Ovary (tissue), 9 donors: Measurements from ENCODE around the gene TMEM132D. TPM values are rescaled to one million over a fixed set of nuclear protein-coding genes. Genes with fewer than 3 reads are reported as not detected.

Experiments
- DNase-seq, 5 donors: peaks; one replicate each; pipeline ENCODE4 v3.0.0-alpha.2; 2019 to 2020
- H3K27ac ChIP-seq, 2 donors: fragments of 200-600 bp; one replicate each; pipeline versions ENCODE4 v1.5.1 to v1.8.0; 2019 to 2022
- H3K27me3 ChIP-seq: fragments of 200-600 bp; one replicate; pipeline ENCODE4 v1.8.0; 2022
- H3K36me3 ChIP-seq: fragments of 200-600 bp; sonication (generic); one replicate; pipeline ENCODE4 v1.5.1; 2019
- H3K4me1 ChIP-seq: one replicate; pipeline ENCODE4 v1.8.1; 2013; ENCODE audit warnings: mild to moderate bottlenecking, moderate library complexity; ENCODE audit not compliant: insufficient read depth
- H3K4me3 ChIP-seq: fragments of 200-600 bp; sonication (generic); one replicate; pipeline ENCODE4 v1.5.1; 2017
- H3K9me3 ChIP-seq, 2 donors: fragments of 200-600 bp in 1 of 2; sonication (generic) in 1 of 2; one replicate each; pipeline versions ENCODE4 v1.5.1 to v1.8.1; 2013 to 2019; ENCODE audit warnings: mild to moderate bottlenecking in 1 of 2, moderate library complexity in 1 of 2
- EP300 ChIP-seq: sonication (generic); formaldehyde crosslinking; IDR thresholded peaks from one replicate; pipeline ENCODE4 v1.6.1; 2017; ENCODE audit warnings: antibody characterized with exemption
- POLR2A ChIP-seq: fragments of 450-650 bp; IDR thresholded peaks from one replicate; pipeline ENCODE4 v1.6.1; 2017; ENCODE audit warnings: antibody characterized with exemption, mild to moderate bottlenecking, moderate library complexity
- WGBS, 3 donors: extraction: QIAGEN DNeasy Blood & Tissue Kit in 1 of 3; methylation state at CpG; one replicate each; pipeline versions ENCODE4 v1.1.5 to v1.1.7; 2013 to 2017; 5-methylcytosine and 5-hydroxymethylcytosine counted together
- intact Hi-C, 4 donors: fragments of 100-400 bp; cut with DNase I; formaldehyde crosslinking; loops; one replicate each; pipeline versions ENCODE4 v1.11.0 to v1.15.1; 2022 to 2023
- polyA plus RNA-seq, 2 donors: library from polyadenylated mRNA; stranded (reverse); fragments of 200-250 nt in 1 of 2; fragments of 350-450 nt in 1 of 2; fragmentation: Illumina TruSeq in 1 of 2; extraction: RNeasy Lipid Tissue Mini Kit (QIAGEN cat#74804) in 1 of 2; gene quantifications; one replicate each; pipeline ENCODE4 v1.2.3, GENCODE V29; 2013 to 2014
- total RNA-seq, 7 donors: library from RNA; depleted of rRNA in 2 of 7; stranded (reverse); fragments of >200 nt in 2 of 7; fragmentation: NEBNext Ultra II Directional in 3 of 7; extraction: Animal tissue kit (Norgen Biotek cat#: 25700) in 3 of 7; gene quantifications; one replicate each; pipeline versions ENCODE4 v1.1.0 to v1.2.4, GENCODE V29; 2016 to 2023
- TF ChIP-seq, protein P1 (sequence below), 3 donors: fragments of 450-650 bp in 2 of 3; fragments of 200-600 bp in 1 of 3; IDR thresholded peaks; one replicate each; pipeline versions ENCODE4 v1.5.1 to v1.8.0; 2016 to 2022; ENCODE audit warnings: antibody characterized with exemption in 3 of 3, mild to moderate bottlenecking in 1 of 3
- donor health status: DM: no; HTN: no; CAD: no; lungs with moderate emphysema.
- donor health status: DM: no; HTN: no; CAD: no.
- donor health status: Bipolar disorder and iron deficiency.
- donor health status: DM: yes; HTN: yes; CAD: no.
- donor health status: DM: no; HTN: no; CAD: no.
- donor health status: DM: yes; HTN: yes; CAD: no.

TMEM132D gene
- total and polyA plus RNA-seq, 9 donors = 0.04 TPM; not detected in 8

DNA sequence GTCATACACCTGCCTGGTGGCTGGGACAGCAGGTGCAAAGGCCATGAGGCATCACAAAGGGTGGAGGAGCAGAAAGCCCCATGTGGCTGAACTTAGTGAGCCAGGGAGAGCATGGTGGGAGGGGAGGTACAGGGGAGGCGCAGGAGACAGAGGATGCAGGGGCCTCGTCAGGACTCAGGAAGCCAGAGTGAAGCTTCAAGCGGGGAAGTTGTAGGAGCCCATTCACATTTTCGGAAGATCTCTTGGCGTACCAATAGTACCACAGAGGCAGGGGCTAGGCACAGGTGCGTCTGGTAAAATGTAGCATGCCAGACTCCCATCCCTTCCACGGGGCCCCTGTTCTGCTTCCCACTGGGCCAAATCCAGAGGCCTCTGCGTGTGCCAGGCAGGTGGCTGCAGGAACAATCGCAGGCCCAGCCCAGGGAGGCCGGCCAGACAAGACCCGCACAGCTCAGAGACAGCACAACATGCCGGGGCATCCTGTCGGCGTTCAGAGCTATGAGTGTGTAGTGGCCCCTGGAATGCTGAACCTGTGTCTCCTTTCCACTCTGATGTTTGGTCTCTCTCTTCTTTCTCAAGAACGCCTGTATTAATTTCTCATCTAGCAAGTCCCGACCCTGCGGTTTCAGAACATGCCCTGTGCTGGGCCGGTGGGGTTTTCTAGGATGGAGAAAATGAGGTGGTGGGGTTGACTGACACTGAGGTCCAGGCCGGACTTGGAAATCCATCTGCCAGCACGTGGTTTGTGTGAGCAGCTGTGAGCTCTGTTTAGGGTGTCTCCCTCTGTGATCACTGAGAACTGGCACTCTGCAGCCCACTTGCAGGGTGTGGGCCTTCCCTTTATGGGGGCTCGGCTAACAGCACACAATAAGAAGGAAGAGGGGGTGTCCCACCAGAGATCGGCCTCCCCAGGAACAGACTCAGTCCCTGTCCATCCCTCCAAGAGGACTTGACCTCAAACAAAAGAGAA lies 5.5 kb upstream of the TMEM132D start:
- 83 to 85% (median 83%) methylated on average over 21 to 22 of the region's 22 CpGs for WGBS, 3 donors
- no peaks in the 10 kb centered on the region for H3K9me3 ChIP-seq
- no peak overlapping the region for H3K27ac ChIP-seq
- H3K4me1 ChIP-seq = no peaks in the 10 kb centered on the region
- no peak overlapping the region for H3K4me3 ChIP-seq
- DNase-seq = no peak
- H3K27me3 ChIP-seq = no peaks in the 10 kb centered on the region
- intact Hi-C loops = loop anchor here in 1 of 4 donors (10.0 kb wide), 1 partner anchor 1705 kb away; no protein-coding TSS in a partner anchor
- no peaks in the 10 kb centered on the region for H3K36me3 ChIP-seq
- TF ChIP-seq EP300 (no peak), POLR2A (no peak)
- TF ChIP-seq, protein P1, sequence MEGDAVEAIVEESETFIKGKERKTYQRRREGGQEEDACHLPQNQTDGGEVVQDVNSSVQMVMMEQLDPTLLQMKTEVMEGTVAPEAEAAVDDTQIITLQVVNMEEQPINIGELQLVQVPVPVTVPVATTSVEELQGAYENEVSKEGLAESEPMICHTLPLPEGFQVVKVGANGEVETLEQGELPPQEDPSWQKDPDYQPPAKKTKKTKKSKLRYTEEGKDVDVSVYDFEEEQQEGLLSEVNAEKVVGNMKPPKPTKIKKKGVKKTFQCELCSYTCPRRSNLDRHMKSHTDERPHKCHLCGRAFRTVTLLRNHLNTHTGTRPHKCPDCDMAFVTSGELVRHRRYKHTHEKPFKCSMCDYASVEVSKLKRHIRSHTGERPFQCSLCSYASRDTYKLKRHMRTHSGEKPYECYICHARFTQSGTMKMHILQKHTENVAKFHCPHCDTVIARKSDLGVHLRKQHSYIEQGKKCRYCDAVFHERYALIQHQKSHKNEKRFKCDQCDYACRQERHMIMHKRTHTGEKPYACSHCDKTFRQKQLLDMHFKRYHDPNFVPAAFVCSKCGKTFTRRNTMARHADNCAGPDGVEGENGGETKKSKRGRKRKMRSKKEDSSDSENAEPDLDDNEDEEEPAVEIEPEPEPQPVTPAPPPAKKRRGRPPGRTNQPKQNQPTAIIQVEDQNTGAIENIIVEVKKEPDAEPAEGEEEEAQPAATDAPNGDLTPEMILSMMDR (IDR thresholded peaks at IDR 0.05) = no peak

DNA sequence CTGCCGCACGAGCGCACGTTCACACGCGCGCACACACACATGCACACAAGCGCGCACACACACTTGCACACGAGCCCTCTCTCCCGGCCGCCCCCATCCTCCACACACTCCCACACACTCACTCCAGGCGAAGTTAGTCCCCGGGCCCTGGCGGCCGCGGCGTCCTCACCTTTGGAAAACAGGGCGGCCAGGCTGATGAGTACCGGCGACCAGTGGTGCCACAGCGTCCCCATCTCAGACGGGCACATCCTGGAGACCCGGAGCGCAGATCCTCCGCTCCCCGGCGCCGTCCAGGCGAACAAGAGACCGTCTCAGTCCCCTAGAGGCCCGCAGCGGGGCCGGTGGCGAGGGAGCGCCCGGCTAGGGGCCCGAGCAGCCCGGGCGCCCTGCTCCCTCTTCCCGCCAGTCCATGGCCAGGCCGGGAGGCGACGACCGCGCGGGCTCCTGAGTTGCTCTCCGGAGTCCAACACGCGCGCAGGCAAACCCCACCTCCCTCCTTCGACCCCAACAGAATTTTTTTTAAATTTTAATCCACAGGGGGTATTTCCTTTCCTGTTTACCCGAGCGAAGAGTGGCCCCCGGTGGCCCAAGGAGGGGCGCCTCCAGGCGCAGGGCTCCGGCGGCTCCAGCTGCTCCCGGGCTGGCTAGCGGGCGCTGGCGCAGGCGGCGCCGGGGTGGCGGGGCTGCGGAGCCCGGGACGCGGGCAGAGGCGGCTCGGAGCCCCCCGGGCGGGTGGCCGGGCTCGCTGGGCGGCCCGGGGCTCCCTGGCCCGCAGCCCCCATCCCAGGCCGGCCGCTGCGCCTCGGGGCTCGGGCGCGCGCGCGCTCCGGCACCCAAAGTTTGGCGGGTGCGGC lies 506 bp downstream of the TMEM132D start:
- no peaks in the 10 kb centered on the region for H3K9me3 ChIP-seq
- H3K4me1 ChIP-seq = no peaks in the 10 kb centered on the region
- 1% methylated on average over 59 to 93 of the region's 93 CpGs for WGBS, 3 donors
- intact Hi-C loops = no loop called here
- TF ChIP-seq EP300 (no peak), POLR2A (no peak)
- TF ChIP-seq, protein P1 (IDR thresholded peaks at IDR 0.05) = no peak
- no peak for DNase-seq
- H3K27me3 ChIP-seq = no peaks in the 10 kb centered on the region
- no peaks in the 10 kb centered on the region for H3K36me3 ChIP-seq
- H3K27ac ChIP-seq = no peak overlapping the region
- H3K4me3 ChIP-seq = no peak overlapping the region

DNA sequence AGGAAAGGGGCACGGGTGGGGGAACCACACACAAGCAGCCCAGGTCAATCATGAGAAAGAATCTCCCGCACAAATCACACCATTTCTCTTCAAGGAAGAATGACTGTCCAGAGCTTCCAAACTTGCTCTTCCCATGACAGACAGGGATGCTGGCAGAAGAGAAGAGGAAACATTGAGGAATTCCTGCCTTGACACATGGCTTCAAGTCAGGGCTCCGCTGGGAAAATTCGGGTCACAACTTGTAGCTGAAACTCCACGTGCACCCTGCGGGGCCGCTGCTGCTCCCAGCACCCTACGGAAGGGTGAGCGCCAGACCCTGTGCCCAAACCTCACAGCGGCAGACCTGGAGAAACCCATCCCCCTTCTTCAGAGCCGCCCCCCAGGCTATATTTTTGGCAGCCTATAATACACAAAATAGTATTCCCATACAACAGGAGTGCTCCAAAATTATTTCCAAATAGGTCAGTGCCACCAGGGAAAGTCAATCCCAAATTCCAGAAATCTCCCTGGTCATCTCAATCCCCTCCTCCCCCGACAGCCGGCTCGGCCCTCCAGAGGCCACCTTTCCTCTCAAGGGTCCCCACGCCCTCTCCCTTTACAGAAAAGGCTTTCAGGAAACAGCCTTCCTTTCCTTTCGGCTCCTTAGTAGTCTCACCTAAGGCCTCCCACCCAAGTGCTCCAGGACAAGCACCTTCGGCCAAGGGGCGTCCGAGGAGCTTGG lies 1.3 kb downstream of the TMEM132D start:
- Histone ChIP-seq H3K27ac (no peak overlapping the region), H3K27me3 (no peaks in the 10 kb centered on the region), H3K4me1 (no peaks in the 10 kb centered on the region), H3K36me3 (no peaks in the 10 kb centered on the region), H3K4me3 (no peak overlapping the region), H3K9me3 (no peaks in the 10 kb centered on the region)
- no peak for DNase-seq
- TF ChIP-seq EP300 = no peak
- TF ChIP-seq, protein P1 (IDR thresholded peaks at IDR 0.05) = no peak
- TF ChIP-seq POLR2A = no peak
- WGBS, 3 donors = 2 to 4% (median 3%) methylated on average over 19 of the region's 19 CpGs
- intact Hi-C loops = no loop called here

GRCh38 chr12:129901254-129901653 lies 2.6 kb downstream of the TMEM132D start:
- Histone ChIP-seq H3K27me3 (no peaks in the 10 kb centered on the region), H3K36me3 (no peaks in the 10 kb centered on the region), H3K9me3 (no peaks in the 10 kb centered on the region), H3K27ac (no peak overlapping the region), H3K4me1 (no peaks in the 10 kb centered on the region), H3K4me3 (no peak overlapping the region)
- intact Hi-C loops = no loop called here
- 75 to 89% (median 79%) methylated on average over 2 of the region's 2 CpGs for whole genome bisulfite sequencing, 3 donors
- DNase-seq = no peak
- TF ChIP-seq EP300 (no peak), POLR2A (no peak)
- TF ChIP-seq, protein P1 (IDR thresholded peaks at IDR 0.05) = no peak
